GM23248 (cell line): ENCODE data around the gene ZNF358.

Source experiments
- EZH2 ChIP-seq: fragments of 200-600 bp; sonication (generic); IDR thresholded peaks from 2 replicates; pipeline ENCODE4 v1.6.1; 2018; ENCODE audit warnings: antibody characterized with exemption, mild to moderate bottlenecking; ENCODE audit not compliant: insufficient read depth, poor library complexity, severe bottlenecking
- EZH2phosphoT487 ChIP-seq: fragments of 200-600 bp; sonication (generic); IDR thresholded peaks from 2 replicates; pipeline ENCODE4 v1.6.1; 2018; ENCODE audit warnings: antibody characterized with exemption, moderate library complexity, mild to moderate bottlenecking, low read depth; ENCODE audit not compliant: insufficient read depth

DNA sequence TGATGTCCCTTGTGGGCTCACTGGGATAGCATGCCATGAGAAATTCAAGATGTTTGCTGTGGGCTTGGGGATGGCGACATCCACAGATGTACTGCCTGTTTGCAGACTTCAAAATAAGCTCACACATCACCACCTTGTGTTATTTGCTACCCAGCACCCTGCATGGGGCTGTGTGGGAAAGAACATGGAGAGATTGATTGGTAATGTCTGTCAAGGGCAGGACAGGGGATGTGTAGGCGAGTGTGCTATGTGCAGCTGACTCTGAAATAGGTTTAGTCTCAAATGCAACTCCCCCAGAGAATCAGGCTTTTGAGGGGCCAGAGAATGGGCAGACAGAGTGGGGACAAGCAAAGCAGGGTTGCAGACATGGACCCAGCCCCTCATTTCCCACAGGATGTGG lies 44.4 kb downstream of the ZNF358 start:
- TF ChIP-seq EZH2, result no peak
- TF ChIP-seq EZH2phosphoT487, result no peak
